IMR-90 (cell line): ENCODE results near the gene LYVE1. TPM values are rescaled to one million over a fixed set of nuclear protein-coding genes. Genes with fewer than 3 reads are reported as not detected.

Experiments used
- ATAC-seq: fragments of 200-7000 bp; cut with Tn5 transposase; 2 replicates; pipeline ENCODE4 v1.9.1; 2020; ENCODE audit warnings: low read depth, mild to moderate bottlenecking, moderate library complexity
- BruUV-seq: library from RNA; stranded (reverse); fragments of 400-500 nt; replicated peaks from 2 replicates; lab custom pipeline; 2021; lab: Mats Ljungman, UMichigan
- CTCF ChIA-PET: fragments of 300-600 bp; formaldehyde crosslinking; extraction: SDS; loops from one replicate; lab custom pipeline; 2021; ENCODE audit warnings: antibody characterized with exemption; lab: Yijun Ruan, JAX
- POLR2A ChIA-PET: fragments of 300-600 bp; sonication (Branson Sonifier 250); formaldehyde crosslinking; loops from one replicate; lab custom pipeline; 2022; ENCODE audit warnings: antibody characterized with exemption; ENCODE audit not compliant: unreplicated experiment; lab: Charles Lee
- DNase-seq: peaks from one replicate; pipeline ENCODE4 v3.0.0; 2013
- H2AFZ ChIP-seq: replicated peaks from 2 replicates; pipeline ENCODE3; 2013; ENCODE audit warnings: low read length, mild to moderate bottlenecking; ENCODE audit not compliant: poor library complexity
- H2AK5ac ChIP-seq: 2 replicates; pipeline ENCODE4 v1.6.1; 2013; ENCODE audit warnings: low read depth, low read length, inconsistent platforms
- H2AK9ac ChIP-seq: replicated peaks from 2 replicates; pipeline ENCODE3; 2013; ENCODE audit warnings: mild to moderate bottlenecking, low read depth, low read length, moderate library complexity; ENCODE audit not compliant: poor library complexity
- H2BK120ac ChIP-seq: 2 replicates; pipeline ENCODE4 v1.6.1; 2013; ENCODE audit warnings: low read depth, low read length, inconsistent platforms
- H2BK15ac ChIP-seq: 3 replicates; pipeline ENCODE4 v1.6.1; 2013; ENCODE audit warnings: low read depth, low read length, inconsistent platforms
- H2BK20ac ChIP-seq: 2 replicates; pipeline ENCODE4 v1.6.1; 2013; ENCODE audit warnings: low read depth, mild to moderate bottlenecking, inconsistent platforms, low read length, moderate library complexity
- H2BK5ac ChIP-seq: 2 replicates; pipeline ENCODE4 v1.6.1; 2013; ENCODE audit warnings: mild to moderate bottlenecking, low read depth, low read length, inconsistent platforms; ENCODE audit not compliant: poor library complexity, severe bottlenecking
- H3K14ac ChIP-seq: replicated peaks from 2 replicates; pipeline ENCODE4 v1.6.1; 2013; ENCODE audit warnings: low read depth, low read length, inconsistent platforms
- H3K18ac ChIP-seq: 2 replicates; pipeline ENCODE4 v1.6.1; 2013; ENCODE audit warnings: low read depth, low read length, control low read depth
- H3K23ac ChIP-seq: 2 replicates; pipeline ENCODE4 v1.6.1; 2013; ENCODE audit warnings: low read depth, low read length, inconsistent platforms
- H3K27ac ChIP-seq: 2 replicates; pipeline ENCODE4 v1.5.1; 2013; ENCODE audit warnings: mild to moderate bottlenecking, control low read depth, low read length; ENCODE audit not compliant: insufficient read depth
- H3K27me3 ChIP-seq: 2 replicates; pipeline ENCODE4 v1.6.1; 2013; ENCODE audit warnings: low read length; ENCODE audit not compliant: control insufficient read depth, insufficient read depth
- H3K36me3 ChIP-seq: 2 replicates; pipeline ENCODE4 v1.6.1; 2013; ENCODE audit warnings: low read length, mixed read lengths; ENCODE audit not compliant: control insufficient read depth, insufficient read depth
- H3K4ac ChIP-seq: 2 replicates; pipeline ENCODE4 v1.6.1; 2013; ENCODE audit warnings: low read depth, low read length, inconsistent platforms
- H3K4me1 ChIP-seq: 2 replicates; pipeline ENCODE4 v1.6.1; 2013; ENCODE audit warnings: low read length, mixed read lengths; ENCODE audit not compliant: control insufficient read depth, insufficient read depth
- H3K4me2 ChIP-seq: 2 replicates; pipeline ENCODE4 v1.6.1; 2013; ENCODE audit warnings: low read depth, mild to moderate bottlenecking, control low read depth, low read length, moderate library complexity
- H3K4me3 ChIP-seq: 2 replicates; pipeline ENCODE4 v1.5.1; 2013; ENCODE audit warnings: low read depth, mild to moderate bottlenecking, control low read depth, low read length, moderate library complexity; ENCODE audit not compliant: insufficient read depth
- H3K56ac ChIP-seq: 2 replicates; pipeline ENCODE4 v1.6.1; 2013; ENCODE audit warnings: low read length, inconsistent platforms; ENCODE audit not compliant: insufficient read depth; ENCODE audit errors: extremely low read depth
- H3K79me1 ChIP-seq, 2 experiments: 2 replicates each; pipeline ENCODE4 v1.6.1; 2013; ENCODE audit warnings: low read length in 2 of 2, inconsistent platforms in 1 of 2, low read depth in 1 of 2
- H3K9ac ChIP-seq: 2 replicates; pipeline ENCODE4 v1.6.1; 2013; ENCODE audit warnings: low read depth, low read length, control low read depth
- H3K9me1 ChIP-seq: 2 replicates; pipeline ENCODE4 v1.6.1; 2013; ENCODE audit warnings: low read length, inconsistent platforms; ENCODE audit not compliant: insufficient read depth
- H3K9me3 ChIP-seq: 2 replicates; pipeline ENCODE4 v1.6.1; 2013; ENCODE audit warnings: low read length; ENCODE audit not compliant: control insufficient read depth, insufficient read depth
- H4K20me1 ChIP-seq: 2 replicates; pipeline ENCODE4 v1.6.1; 2013; ENCODE audit warnings: low read length, inconsistent platforms; ENCODE audit not compliant: insufficient read depth
- H4K5ac ChIP-seq: 2 replicates; pipeline ENCODE4 v1.6.1; 2013; ENCODE audit warnings: mild to moderate bottlenecking, low read depth, low read length, control low read depth
- H4K8ac ChIP-seq, 2 experiments: 2 replicates each; pipeline ENCODE4 v1.6.1; 2013; ENCODE audit warnings: low read depth in 2 of 2, low read length in 2 of 2, control low read depth in 1 of 2, inconsistent platforms in 1 of 2
- H4K91ac ChIP-seq: 2 replicates; pipeline ENCODE4 v1.6.1; 2013; ENCODE audit warnings: low read depth, low read length, inconsistent platforms; ENCODE audit not compliant: insufficient read depth
- BHLHE40 ChIP-seq: fragments of 150-350 bp; IDR thresholded peaks from 2 replicates; pipeline ENCODE4 v1.6.1; 2016; ENCODE audit warnings: mild to moderate bottlenecking, low read depth, low read length
- CEBPB ChIP-seq: IDR thresholded peaks from 2 replicates; pipeline ENCODE4 v1.6.1; 2012; ENCODE audit warnings: low read depth, low read length, improper control_type of control experiment
- CTCF ChIP-seq: conservative IDR thresholded peaks from 2 replicates; pipeline ENCODE4 v1.5.1; 2012; ENCODE audit warnings: mild to moderate bottlenecking, low read depth, low read length, improper control_type of control experiment
- ELK1 ChIP-seq: fragments of 150-350 bp; IDR thresholded peaks from 2 replicates; pipeline ENCODE4 v1.6.1; 2016; ENCODE audit warnings: low read depth, mild to moderate bottlenecking, low read length, moderate library complexity, borderline replicate concordance
- FOS ChIP-seq: fragments of 150-350 bp; IDR thresholded peaks from 2 replicates; pipeline ENCODE4 v1.6.1; 2016; ENCODE audit warnings: low read depth, low read length
- MAFK ChIP-seq: IDR thresholded peaks from 2 replicates; pipeline ENCODE4 v1.6.1; 2012; ENCODE audit warnings: low read depth, low read length, improper control_type of control experiment
- MAZ ChIP-seq: IDR thresholded peaks from 2 replicates; pipeline ENCODE4 v1.6.1; 2012; ENCODE audit warnings: low read depth, mild to moderate bottlenecking, low read length, improper control_type of control experiment, moderate library complexity, borderline replicate concordance
- MXI1 ChIP-seq: IDR thresholded peaks from 2 replicates; pipeline ENCODE4 v1.6.1; 2012; ENCODE audit warnings: low read depth, mild to moderate bottlenecking, low read length, moderate library complexity, borderline replicate concordance
- POLR2A ChIP-seq: IDR thresholded peaks from 2 replicates; pipeline ENCODE4 v1.6.1; 2012; ENCODE audit warnings: mild to moderate bottlenecking, low read depth, low read length
- RAD21 ChIP-seq: IDR thresholded peaks from 2 replicates; pipeline ENCODE4 v1.6.1; 2012; ENCODE audit warnings: low read length, improper control_type of control experiment
- RCOR1 ChIP-seq: IDR thresholded peaks from 2 replicates; pipeline ENCODE4 v1.6.1; 2012; ENCODE audit warnings: mild to moderate bottlenecking, low read length, improper control_type of control experiment; ENCODE audit not compliant: insufficient replicate concordance
- SMC3 ChIP-seq: fragments of 150-350 bp; IDR thresholded peaks from 2 replicates; pipeline ENCODE4 v1.6.1; 2016; ENCODE audit warnings: low read depth, mild to moderate bottlenecking, antibody characterized with exemption, low read length, moderate library complexity
- WGBS, 2 experiments: methylation state at CpG; one replicate each; pipeline versions ENCODE4 v1.1.5 to v1.1.7; 2013; ENCODE audit warnings: missing lambda C conversion rate in 2 of 2; ENCODE audit not compliant: insufficient read length in 1 of 2; ENCODE audit errors: extremely low coverage in 2 of 2; 5-methylcytosine and 5-hydroxymethylcytosine counted together
- dilution Hi-C: fragments of 300-500 bp; cut with HindIII; formaldehyde crosslinking; loops from one replicate; pipeline ENCODE4 v1.14.3; 2018; ENCODE audit warnings: low sequenced_read_pairs; ENCODE audit not compliant: unreplicated experiment
- in situ Hi-C: fragments of 300-500 bp; cut with MboI; formaldehyde crosslinking; loops from 3 replicates; pipeline ENCODE4 v1.14.3; 2019; ENCODE audit warnings: low sequenced_read_pairs, inconsistent platforms, mixed read lengths
- intact Hi-C: fragments of 100-400 bp; cut with micrococcal nuclease; formaldehyde crosslinking; loops from 2 replicates; pipeline ENCODE4 v1.10.0; 2022
- polyA plus RNA-seq, 3 experiments: library from polyadenylated mRNA; depleted of rRNA; stranded (reverse); fragments of >200 nt; gene quantifications; 2 replicates each; pipeline ENCODE4 v1.2.3, GENCODE V29; 2012; ENCODE audit warnings: low replicate concordance in 1 of 3
- total RNA-seq: library from RNA; depleted of rRNA; stranded (reverse); fragments of >200 nt; gene quantifications from 2 replicates; pipeline ENCODE4 v1.2.3, GENCODE V29; 2012

Gene LYVE1
- total and polyA plus RNA-seq, 2 of the 4 experiments (the other 2 are of a cell fraction) = not detected

GRCh38 chr11:10611979-10612862 is 43.8 kb upstream of the LYVE1 start:
- ChIA-PET CTCF (no interaction called here), POLR2A (no interaction called here)
- Histone ChIP-seq H3K9me3 (no peaks in the 10 kb centered on the region), H3K18ac (no peak overlapping the region), H2BK120ac (no peak overlapping the region), H3K23ac (no peak overlapping the region), H2AK5ac (no peak overlapping the region), H4K91ac (no peak overlapping the region), H3K36me3 (peaks cover 33% of the 10 kb centered on the region), H2AFZ (no peak overlapping the region), H2BK15ac (no peak overlapping the region), H4K20me1 (no peaks in the 10 kb centered on the region), H3K79me1 (peaks cover 5 to 22% of the 10 kb centered on the region in 2 experiments), H2BK5ac (no peak overlapping the region), H2AK9ac (no peak overlapping the region), H3K4me3 (no peak overlapping the region), H3K9ac (no peak overlapping the region), H3K4me1 (peaks cover 6% of the 10 kb centered on the region), H3K4ac (no peak overlapping the region), H4K5ac (no peak overlapping the region; the same call in 1 of the 2 replicates), H4K8ac (no peak overlapping the region), H3K27ac (no peak overlapping the region), H3K27me3 (no peaks in the 10 kb centered on the region), H3K14ac (no peak overlapping the region), H3K56ac (no peak overlapping the region), H3K9me1 (peaks cover 2% of the 10 kb centered on the region; the same call in 1 of the 2 replicates), H3K4me2 (no peak overlapping the region), H2BK20ac (no peak overlapping the region)
- BruUV-seq = no TSS peak
- intact Hi-C loops = no loop called here
- DNase-seq (no peak), ATAC-seq (no peak)
- in situ Hi-C loops = no loop called here
- dilution Hi-C loops = no loop called here
- no peak for TF ChIP-seq CEBPB
- TF ChIP-seq MXI1 = no peak
- TF ChIP-seq POLR2A = no peak
- TF ChIP-seq FOS = no peak
- TF ChIP-seq MAZ = no peak
- TF ChIP-seq BHLHE40 = no peak
- TF ChIP-seq RCOR1 = no peak
- TF ChIP-seq CTCF = no peak
- no peak for TF ChIP-seq SMC3
- no peak for TF ChIP-seq RAD21
- TF ChIP-seq ELK1 = no peak
- TF ChIP-seq MAFK = no peak
- 100% methylated on average over 1 of the region's 9 CpGs; no CpG with 5 or more reads in 1 of the 2 experiments for WGBS, 2 experiments
